ENCODE measurements around the gene TMEM151B.

Gene TMEM151B

DNA sequence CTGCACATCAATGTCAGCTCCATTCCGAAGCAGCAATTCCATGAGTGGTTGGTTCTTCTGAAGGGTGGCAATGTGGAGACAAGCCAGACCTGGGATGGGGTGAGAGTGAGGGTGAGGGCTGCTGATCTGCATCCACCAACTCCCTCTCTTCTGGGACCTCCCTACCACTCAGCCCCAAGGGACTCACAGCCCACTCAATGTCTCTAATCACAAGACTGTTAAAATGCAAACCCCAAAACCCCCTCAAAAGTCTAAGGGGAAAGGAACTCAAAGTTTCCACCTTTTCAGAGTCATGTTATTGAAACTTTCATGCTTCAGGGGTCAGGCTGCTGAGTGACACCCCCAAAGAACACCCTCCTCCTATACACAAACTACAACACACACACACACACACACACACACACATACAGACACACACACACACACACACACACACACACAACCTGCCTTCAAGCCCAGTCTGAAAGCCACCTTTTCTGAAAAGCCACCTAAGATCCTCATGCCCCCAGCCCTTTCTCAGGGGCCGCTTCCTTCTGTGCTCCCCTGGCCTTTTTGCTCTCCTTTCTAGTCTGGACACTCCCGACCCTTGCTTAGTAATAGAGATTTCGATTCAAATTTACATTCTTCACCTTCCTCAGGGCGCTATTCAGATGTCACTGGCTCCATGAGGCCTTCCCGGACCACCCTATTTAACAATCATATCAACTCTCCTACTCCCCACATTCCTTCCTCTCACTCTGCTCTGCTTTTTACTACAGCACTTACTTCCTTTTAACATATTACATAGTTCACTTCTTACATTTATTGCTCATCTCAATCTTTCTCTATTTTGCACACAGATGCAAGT is 9.6 kb upstream of the TMEM151B start:
- H3K9ac ChIP-seq (ENCODE audit: low read depth, low read length): no peak overlapping the region
- H3K36me3 ChIP-seq (ENCODE audit: insufficient read depth, low read length): no peaks in the 10 kb centered on the region
- H3K4me1 ChIP-seq (ENCODE audit: insufficient read depth, low read length): peaks cover 17% of the 10 kb centered on the region; the same call in 1 of the 2 replicates
- H3K9me3 ChIP-seq (ENCODE audit: control insufficient read depth, insufficient read depth, low read length): no peaks in the 10 kb centered on the region

DNA sequence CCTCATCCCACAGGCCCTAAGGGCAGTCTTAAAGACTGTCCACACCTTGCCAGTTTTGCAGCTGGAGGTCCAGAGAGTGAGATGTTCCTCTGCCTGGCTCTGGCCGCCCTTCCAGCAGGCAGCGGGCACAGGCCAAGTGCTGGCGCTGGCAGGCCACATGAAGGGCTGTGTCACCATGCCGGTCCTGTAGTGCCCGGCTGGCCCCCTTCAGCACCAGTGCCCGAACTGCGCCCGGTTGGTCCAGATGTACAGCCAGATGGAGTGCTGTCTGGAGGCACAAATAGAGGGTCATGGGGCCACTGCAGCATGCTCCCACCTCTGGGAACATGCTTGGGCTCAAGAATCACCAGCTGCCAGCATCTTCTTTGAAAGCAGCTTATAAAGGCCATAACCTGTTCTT is 8.7 kb upstream of the TMEM151B start:
- Histone ChIP-seq H3K4me1 (ENCODE audit: insufficient read depth, low read length) (peaks cover 17% of the 10 kb centered on the region; the same call in 1 of the 2 replicates), H3K9ac (ENCODE audit: low read depth, low read length) (no peak overlapping the region), H3K36me3 (ENCODE audit: insufficient read depth, low read length) (no peaks in the 10 kb centered on the region)

DNA sequence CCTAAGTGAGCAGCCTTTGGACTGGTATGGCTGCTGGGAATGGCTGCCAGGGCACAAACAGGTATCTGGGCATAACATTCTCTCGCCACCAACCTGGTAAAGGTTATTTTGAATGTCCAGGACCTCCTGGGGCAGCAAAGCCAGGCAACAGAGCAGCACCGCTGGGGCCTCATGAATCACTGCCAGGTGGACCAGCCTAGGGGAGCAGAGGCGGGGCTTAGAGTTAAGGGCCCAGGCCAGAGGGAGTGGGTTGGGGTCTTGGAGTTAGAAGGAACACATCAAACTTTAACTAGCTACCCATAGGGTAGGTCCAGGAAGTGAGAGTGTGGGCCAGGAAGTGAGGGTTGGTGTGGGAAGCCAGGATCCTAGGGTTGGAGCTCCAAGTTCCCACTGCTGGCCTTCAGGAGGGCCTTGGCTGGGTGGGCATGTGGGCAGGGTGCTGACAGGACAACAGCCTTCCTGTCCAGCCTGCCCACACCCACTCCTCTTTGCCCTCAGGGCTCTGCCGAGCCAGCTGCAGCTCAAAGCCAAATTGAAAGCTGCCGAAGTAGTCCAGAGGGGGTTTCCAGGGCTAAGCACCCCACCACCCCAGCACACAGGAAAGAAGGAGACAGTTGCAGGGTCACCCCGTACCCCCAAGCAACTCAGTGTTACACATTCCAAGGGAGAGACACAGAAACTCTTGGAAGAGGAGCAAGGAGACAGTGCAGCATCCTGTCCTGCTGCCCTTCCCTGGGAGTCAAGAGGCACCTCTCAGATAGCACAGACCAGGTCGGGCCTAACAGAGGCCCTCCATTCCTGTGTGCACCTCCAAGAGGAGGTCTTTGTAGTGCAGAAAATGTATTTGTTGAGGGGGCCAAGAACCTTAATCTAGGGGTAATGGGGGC is 7.5 kb upstream of the TMEM151B start:
- no peaks in the 10 kb centered on the region for H3K36me3 ChIP-seq (ENCODE audit: insufficient read depth, low read length)
- peaks cover 17% of the 10 kb centered on the region; the same call in 1 of the 2 replicates for H3K4me1 ChIP-seq (ENCODE audit: insufficient read depth, low read length)
- H3K9me3 ChIP-seq (ENCODE audit: control insufficient read depth, insufficient read depth, low read length): no peaks in the 10 kb centered on the region
- H3K9ac ChIP-seq (ENCODE audit: low read depth, low read length): peak overlapping the region; percentile 80; the same call in 1 of the 2 replicates

More for the DNA sequence above, 8.7 kb upstream of the TMEM151B start:
- no peaks in the 10 kb centered on the region for H3K9me3 ChIP-seq (ENCODE audit: control insufficient read depth, insufficient read depth, low read length)

DNA sequence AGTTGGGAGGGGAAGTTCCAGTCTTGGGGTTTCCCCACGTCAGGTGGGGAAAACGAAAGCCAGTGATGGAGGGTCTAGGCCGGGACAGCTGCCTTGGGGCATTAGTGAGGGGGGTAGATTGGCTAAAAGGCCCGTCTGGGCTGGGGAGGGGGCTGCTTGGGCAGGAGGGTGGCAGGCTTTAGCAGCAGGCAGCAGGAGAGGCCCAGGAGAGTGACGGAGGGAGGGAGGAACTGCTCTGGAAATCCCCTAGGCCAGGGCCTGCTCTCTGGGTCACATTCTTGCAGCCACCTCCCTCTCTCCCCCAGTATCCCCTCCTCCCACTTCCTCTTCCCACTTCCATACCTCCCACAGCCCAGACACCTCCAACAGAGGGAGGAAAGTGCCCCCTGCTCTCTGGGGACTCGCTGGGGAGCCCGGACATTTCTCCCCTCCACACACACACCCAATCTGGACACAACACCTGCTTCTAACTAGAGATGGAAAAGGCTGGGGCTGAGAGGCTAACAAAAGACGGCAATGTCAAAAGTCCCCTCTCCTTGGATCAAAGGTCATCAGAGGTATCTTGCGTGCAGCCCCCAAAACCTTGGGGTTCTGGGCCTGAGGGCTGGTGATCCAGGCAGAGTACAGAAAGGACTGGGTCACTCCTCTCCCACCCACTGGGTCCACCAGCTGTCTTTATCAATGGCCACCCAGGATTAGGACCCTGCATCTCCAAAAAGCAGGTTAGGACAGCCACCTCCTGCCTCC is 6.7 kb upstream of the TMEM151B start:
- Histone ChIP-seq H3K36me3 (ENCODE audit: insufficient read depth, low read length) (no peaks in the 10 kb centered on the region), H3K9me3 (ENCODE audit: control insufficient read depth, insufficient read depth, low read length) (no peaks in the 10 kb centered on the region), H3K4me1 (ENCODE audit: insufficient read depth, low read length) (peaks cover 15% of the 10 kb centered on the region; the same call in 1 of the 2 replicates), H3K9ac (ENCODE audit: low read depth, low read length) (peak overlapping the region; percentile 80; the same call in 1 of the 2 replicates)

DNA sequence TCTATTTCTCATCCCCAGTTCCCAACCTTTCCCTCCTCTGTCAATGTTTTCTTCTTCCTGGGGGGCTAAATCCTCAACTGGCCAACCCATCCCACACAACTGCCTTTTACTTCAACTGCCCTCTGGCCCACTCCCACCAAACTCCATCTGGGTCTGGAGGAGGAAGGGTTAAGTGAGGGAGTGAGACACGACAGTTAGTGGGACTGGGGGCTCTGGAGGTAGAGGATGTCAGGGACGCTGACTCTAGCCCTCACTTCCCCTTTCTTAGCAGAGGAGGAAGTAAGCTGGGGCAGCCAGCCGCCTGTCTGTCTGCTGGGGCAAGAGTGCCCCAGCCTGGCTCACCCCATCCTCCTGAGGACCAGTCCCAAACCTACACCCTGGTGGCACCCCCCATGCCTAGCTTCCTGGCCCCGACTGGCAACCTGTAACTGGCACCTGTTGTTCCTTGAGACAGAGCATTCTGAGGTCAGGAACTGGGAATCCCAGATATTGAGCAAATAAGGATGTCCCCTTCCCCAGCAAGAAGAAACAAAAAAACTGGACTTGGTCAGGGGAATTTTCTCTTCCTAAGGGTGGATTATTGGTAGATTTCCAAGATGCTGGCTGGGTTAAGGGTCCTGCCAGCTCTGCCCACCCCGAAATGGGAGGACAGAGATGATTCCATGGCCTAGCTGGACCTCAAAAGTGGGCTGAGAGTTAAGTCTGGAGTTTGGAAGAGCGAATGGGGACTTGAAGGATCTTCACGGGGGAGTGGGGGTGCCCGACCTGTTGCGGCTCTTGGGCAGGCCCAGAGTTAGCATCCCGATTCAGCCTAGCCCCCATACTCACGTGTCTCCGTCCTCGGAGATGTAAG is 5.9 kb upstream of the TMEM151B start:
- peaks cover 19% of the 10 kb centered on the region; the same call in 1 of the 2 replicates for H3K4me1 ChIP-seq (ENCODE audit: insufficient read depth, low read length)
- H3K36me3 ChIP-seq (ENCODE audit: insufficient read depth, low read length): no peaks in the 10 kb centered on the region
- H3K9ac ChIP-seq (ENCODE audit: low read depth, low read length): peak overlapping the region; percentile 80
- H3K9me3 ChIP-seq (ENCODE audit: control insufficient read depth, insufficient read depth, low read length): no peaks in the 10 kb centered on the region

DNA sequence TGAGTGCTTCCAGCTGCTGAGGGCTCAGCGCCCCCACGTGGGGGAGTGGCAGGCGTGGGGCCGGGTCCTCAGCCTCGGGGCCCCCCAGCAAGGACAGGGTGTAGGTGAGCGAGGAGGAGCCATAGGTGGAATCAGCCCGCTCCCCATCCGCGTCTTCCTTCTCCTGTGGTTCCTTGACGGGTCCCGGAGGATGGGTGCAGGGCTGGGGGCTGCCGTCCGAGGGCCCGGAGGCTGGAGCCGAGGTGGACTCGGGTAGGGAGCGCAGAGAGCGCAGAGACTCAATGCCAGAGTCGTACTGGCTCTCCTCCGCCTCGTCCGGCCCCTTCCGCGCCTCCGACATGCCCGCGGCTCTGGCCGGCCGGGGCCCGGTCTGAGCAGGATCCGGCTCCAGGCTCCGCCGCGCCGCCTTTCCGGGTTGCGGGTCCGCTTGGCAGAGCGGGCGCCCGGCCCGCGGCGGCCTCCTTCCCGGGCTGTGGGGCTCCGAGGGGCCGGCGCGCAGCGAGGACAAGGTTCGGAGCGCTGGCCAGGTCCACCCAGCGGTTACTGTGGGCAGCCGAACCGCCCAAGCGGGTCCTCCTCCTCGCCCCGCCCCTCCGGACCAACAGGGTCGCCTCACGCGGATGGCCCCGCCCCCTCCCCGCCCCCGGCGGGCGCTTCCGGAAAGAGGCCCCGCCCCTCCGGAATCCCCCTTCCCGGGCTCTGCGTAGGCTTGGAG is 5.1 kb upstream of the TMEM151B start, which contains the start of gene NFKBIE:
Gene NFKBIE, minus strand, starts transcription at position 545 of the 715 bp plus-strand sequence. Its CDS starts 205 bp downstream, at position 340.
- Histone ChIP-seq H3K4me1 (ENCODE audit: insufficient read depth, low read length) (peaks cover 19% of the 10 kb centered on the region; the same call in 1 of the 2 replicates), H3K9ac (ENCODE audit: low read depth, low read length) (peak within 1 kb of the TSS; percentile 80)

DNA sequence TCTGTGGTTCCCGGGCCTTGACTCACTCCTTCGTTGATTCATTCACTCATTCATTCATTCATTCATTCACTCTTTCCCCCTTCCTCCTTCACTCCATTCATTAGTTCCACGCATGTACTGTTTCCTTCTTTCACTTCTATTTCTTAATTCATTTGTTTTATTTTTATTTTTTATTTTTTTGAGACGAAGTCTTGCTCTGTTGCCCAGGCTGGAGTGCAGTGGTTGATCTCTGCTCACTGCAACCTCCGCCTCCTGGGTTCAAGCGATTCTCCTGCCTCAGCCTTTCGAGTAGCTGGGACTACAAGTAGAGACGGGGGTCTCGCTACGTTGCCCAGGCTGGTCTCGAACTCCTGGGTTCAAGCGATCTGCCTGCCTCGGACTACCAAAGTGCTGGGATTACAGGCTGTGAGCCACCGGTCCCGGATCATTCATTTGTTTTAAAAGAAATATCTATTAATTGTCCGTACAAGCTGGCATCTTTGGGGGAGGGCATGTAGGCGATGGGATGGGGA is 4.5 kb upstream of the TMEM151B start:
- H3K9ac ChIP-seq (ENCODE audit: low read depth, low read length): no peak overlapping the region
- no peaks in the 10 kb centered on the region for H3K9me3 ChIP-seq (ENCODE audit: control insufficient read depth, insufficient read depth, low read length)
- H3K4me1 ChIP-seq (ENCODE audit: insufficient read depth, low read length): peaks cover 19% of the 10 kb centered on the region; the same call in 1 of the 2 replicates
- H3K36me3 ChIP-seq (ENCODE audit: insufficient read depth, low read length): no peaks in the 10 kb centered on the region

More for the DNA sequence above, 5.1 kb upstream of the TMEM151B start, which contains the start of gene NFKBIE:
- H3K36me3 ChIP-seq (ENCODE audit: insufficient read depth, low read length): no peaks in the 10 kb centered on the region
- no peaks in the 10 kb centered on the region for H3K9me3 ChIP-seq (ENCODE audit: control insufficient read depth, insufficient read depth, low read length)

DNA sequence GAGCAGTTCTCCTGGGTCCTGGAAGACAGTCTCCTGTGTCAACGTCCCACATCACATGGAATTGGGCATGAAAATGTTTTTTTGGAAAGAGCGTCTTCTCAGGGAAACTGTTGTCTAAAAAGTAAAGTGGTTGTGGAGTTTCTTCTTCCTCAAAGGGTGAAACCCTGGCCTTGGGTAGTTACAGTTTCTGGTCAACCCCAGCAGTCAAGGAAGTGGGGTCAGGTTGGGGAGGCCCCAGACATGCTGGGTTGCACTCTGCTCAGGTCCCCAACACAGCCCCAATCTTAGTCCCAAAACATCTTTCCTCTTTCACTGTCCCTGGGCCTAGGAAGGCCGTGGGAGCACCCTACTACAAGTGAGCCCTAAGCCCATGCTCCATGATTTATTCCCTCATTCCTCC is 3.9 kb upstream of the TMEM151B start:
- H3K36me3 ChIP-seq (ENCODE audit: insufficient read depth, low read length): no peaks in the 10 kb centered on the region
- no peak overlapping the region for H3K9ac ChIP-seq (ENCODE audit: low read depth, low read length)
- H3K9me3 ChIP-seq (ENCODE audit: control insufficient read depth, insufficient read depth, low read length): no peaks in the 10 kb centered on the region
- H3K4me1 ChIP-seq (ENCODE audit: insufficient read depth, low read length): peaks cover 22% of the 10 kb centered on the region; the same call in 1 of the 2 replicates

DNA sequence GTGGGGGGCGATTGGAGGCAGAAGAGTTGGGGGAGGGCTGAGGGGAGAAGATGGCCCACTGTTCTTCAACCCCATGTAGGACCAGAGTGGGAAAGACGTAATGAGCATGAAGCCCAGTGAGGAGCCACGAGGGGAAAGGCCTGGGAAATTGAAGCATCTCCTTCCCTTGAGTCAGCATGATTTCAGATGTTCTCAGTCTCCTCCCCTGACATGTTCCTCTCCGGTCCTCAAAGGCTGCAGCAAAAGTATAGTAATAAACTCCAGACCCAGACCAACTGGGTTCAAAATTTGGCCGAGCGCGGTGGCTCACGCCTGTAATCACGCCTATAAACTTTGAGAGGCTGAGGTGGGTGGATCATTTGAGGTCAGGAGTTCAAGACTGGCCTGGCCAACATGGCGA is 3.0 kb upstream of the TMEM151B start:
- H3K9me3 ChIP-seq (ENCODE audit: control insufficient read depth, insufficient read depth, low read length): no peaks in the 10 kb centered on the region
- H3K9ac ChIP-seq (ENCODE audit: low read depth, low read length): no peak overlapping the region
- H3K4me1 ChIP-seq (ENCODE audit: insufficient read depth, low read length): peaks cover 27% of the 10 kb centered on the region; the same call in 1 of the 2 replicates
- no peaks in the 10 kb centered on the region for H3K36me3 ChIP-seq (ENCODE audit: insufficient read depth, low read length)

DNA sequence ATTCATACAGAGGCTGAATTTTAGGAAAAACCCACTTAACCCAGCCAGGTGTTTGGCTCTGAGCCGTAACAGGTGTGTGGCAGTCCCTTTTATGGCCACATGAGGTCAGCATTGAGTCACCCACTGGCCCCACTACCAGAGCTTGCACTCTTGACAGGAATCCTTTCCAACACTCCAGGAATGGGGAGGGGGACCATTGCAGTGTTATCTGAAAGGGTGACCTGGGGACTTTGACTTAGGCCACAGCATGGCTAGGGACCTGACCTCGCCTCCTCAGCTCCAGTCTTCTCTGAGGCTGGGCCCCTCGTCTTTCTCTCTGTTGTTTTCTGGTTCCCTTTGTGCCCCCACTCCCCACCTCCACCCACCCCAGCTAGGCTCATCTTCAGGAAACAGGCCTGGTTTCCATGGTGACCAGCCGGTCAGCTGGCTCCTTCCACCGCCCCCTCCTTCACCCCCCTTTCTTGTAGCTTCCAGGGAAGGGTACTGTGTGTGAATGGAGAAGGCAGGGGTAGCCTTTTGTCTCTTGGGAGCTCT is 2.1 kb upstream of the TMEM151B start:
- Histone ChIP-seq H3K4me1 (ENCODE audit: insufficient read depth, low read length) (peaks cover 20% of the 10 kb centered on the region; the same call in 1 of the 2 replicates), H3K9ac (ENCODE audit: low read depth, low read length) (no peak overlapping the region), H3K36me3 (ENCODE audit: insufficient read depth, low read length) (no peaks in the 10 kb centered on the region), H3K9me3 (ENCODE audit: control insufficient read depth, insufficient read depth, low read length) (no peaks in the 10 kb centered on the region)

DNA sequence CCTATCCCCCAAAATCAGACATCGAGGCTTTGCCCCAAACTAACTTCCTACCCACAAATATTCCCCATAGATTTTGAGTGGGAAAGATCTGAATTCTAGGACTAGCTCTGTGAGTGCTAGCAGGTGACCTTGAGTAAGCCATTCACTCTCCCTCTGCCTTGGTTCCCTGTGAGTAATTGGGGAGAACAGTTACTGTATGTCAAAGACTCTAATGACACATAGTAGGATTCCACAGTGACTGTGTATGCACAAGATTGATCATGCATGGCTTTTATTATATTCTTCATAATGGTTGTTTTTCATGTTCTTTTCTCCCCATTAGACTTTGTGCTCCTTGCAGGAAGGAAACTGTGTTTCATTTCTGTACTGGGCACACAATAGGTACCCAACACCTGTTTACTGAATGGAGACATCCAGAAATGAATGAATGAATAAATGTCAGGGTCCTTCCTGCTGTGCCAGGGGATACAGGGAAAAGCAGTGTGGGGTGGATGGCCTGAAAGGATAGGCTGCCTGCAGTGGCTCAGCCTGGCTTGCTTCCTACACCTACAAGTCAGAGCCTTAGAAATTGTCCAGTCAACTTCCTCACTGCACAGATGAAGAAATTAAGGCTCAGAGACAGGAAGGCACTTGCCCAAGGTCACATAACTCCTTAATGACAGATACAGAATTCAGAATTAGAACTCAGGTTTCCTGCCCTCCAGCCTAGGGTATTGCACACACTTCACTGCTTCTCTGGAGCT is 901 bp upstream of the TMEM151B start:
- H3K4me1 ChIP-seq (ENCODE audit: insufficient read depth, low read length): peaks cover 13% of the 10 kb centered on the region; the same call in 1 of the 2 replicates
- no peak overlapping the region for H3K9ac ChIP-seq (ENCODE audit: low read depth, low read length)
- no peaks in the 10 kb centered on the region for H3K9me3 ChIP-seq (ENCODE audit: control insufficient read depth, insufficient read depth, low read length)
- no peaks in the 10 kb centered on the region for H3K36me3 ChIP-seq (ENCODE audit: insufficient read depth, low read length)

Measured in ES-I3 (cell line).